Parathyroid adenoma (tissue), 2 donors: ENCODE measurements around the gene OPCML.

Experiments used
- H2AFZ ChIP-seq: fragments of 300-600 bp; sonication (generic); one replicate; pipeline ENCODE4 v1.7.0; 2017; ENCODE audit warnings: antibody characterized with exemption, mild to moderate bottlenecking
- H3K27ac ChIP-seq: fragments of 300-600 bp; sonication (generic); one replicate; pipeline ENCODE4 v1.7.0; 2017
- H3K27me3 ChIP-seq: fragments of 300-600 bp; sonication (generic); one replicate; pipeline ENCODE4 v1.7.0; 2017; ENCODE audit warnings: low read length; ENCODE audit not compliant: control insufficient read depth, insufficient read depth
- H3K36me3 ChIP-seq: fragments of 300-600 bp; sonication (generic); one replicate; pipeline ENCODE4 v1.7.0; 2017; ENCODE audit warnings: low read length; ENCODE audit not compliant: control insufficient read depth, insufficient read depth
- H3K4me1 ChIP-seq: fragments of 300-600 bp; sonication (generic); one replicate; pipeline ENCODE4 v1.7.0; 2017; ENCODE audit warnings: control low read depth
- H3K4me2 ChIP-seq: fragments of 300-600 bp; sonication (generic); one replicate; pipeline ENCODE4 v1.7.0; 2017; ENCODE audit warnings: low read length
- H3K4me3 ChIP-seq: fragments of 300-600 bp; sonication (generic); one replicate; pipeline ENCODE4 v1.7.0; 2017; ENCODE audit warnings: low read depth, low read length
- H3K79me2 ChIP-seq: fragments of 300-600 bp; sonication (generic); one replicate; pipeline ENCODE4 v1.7.0; 2017; ENCODE audit warnings: control low read depth
- H3K9ac ChIP-seq: fragments of 300-600 bp; sonication (generic); one replicate; pipeline ENCODE4 v1.7.0; 2017; ENCODE audit warnings: mild to moderate bottlenecking
- H3K9me3 ChIP-seq: fragments of 300-600 bp; sonication (generic); one replicate; pipeline ENCODE4 v1.7.0; 2017; ENCODE audit warnings: low read length; ENCODE audit not compliant: control insufficient read depth
- CTCF ChIP-seq: fragments of 300-600 bp; sonication (generic); IDR thresholded peaks from one replicate; pipeline ENCODE4 v1.7.0; 2017; ENCODE audit warnings: antibody characterized with exemption, mild to moderate bottlenecking
- donor health status: primary hyperparathyroidism.

The OPCML gene

GRCh38 chr11:132556316-132556715 lies 976.0 kb downstream of the OPCML start:
- Histone ChIP-seq H3K27me3 (no peaks in the 10 kb centered on the region), H3K4me2 (no peak overlapping the region), H3K4me1 (no peaks in the 10 kb centered on the region), H2AFZ (no peak overlapping the region), H3K9ac (no peak overlapping the region), H3K36me3 (no peaks in the 10 kb centered on the region), H3K4me3 (no peak overlapping the region), H3K9me3 (no peaks in the 10 kb centered on the region), H3K79me2 (no peaks in the 10 kb centered on the region), H3K27ac (no peak overlapping the region)
- no peak for TF ChIP-seq CTCF

- Histone ChIP-seq H3K4me3 (no peak overlapping the region), H3K36me3 (no peaks in the 10 kb centered on the region), H3K27ac (no peak overlapping the region), H3K9me3 (no peaks in the 10 kb centered on the region), H2AFZ (no peak overlapping the region), H3K4me2 (no peak overlapping the region), H3K27me3 (no peaks in the 10 kb centered on the region), H3K4me1 (no peaks in the 10 kb centered on the region), H3K79me2 (no peaks in the 10 kb centered on the region), H3K9ac (no peak overlapping the region)
- TF ChIP-seq CTCF: no peak
Measured at GRCh38 chr11:132555617-132556016, 976.7 kb downstream of the OPCML start.

- no peak overlapping the region for H3K27ac ChIP-seq
- H3K9me3 ChIP-seq: no peaks in the 10 kb centered on the region
- H2AFZ ChIP-seq: no peak overlapping the region
- no peak overlapping the region for H3K4me2 ChIP-seq
- H3K4me3 ChIP-seq: no peak overlapping the region
- no peaks in the 10 kb centered on the region for H3K4me1 ChIP-seq
- H3K79me2 ChIP-seq: no peaks in the 10 kb centered on the region
- H3K9ac ChIP-seq: no peak overlapping the region
- H3K36me3 ChIP-seq: no peaks in the 10 kb centered on the region
- no peak for TF ChIP-seq CTCF
- H3K27me3 ChIP-seq: no peaks in the 10 kb centered on the region
Measured at GRCh38 chr11:132551016-132551415, 981.3 kb downstream of the OPCML start.

GRCh38 chr11:132549561-132549960 lies 982.7 kb downstream of the OPCML start:
- no peaks in the 10 kb centered on the region for H3K4me1 ChIP-seq
- no peak for TF ChIP-seq CTCF
- no peak overlapping the region for H3K27ac ChIP-seq
- no peak overlapping the region for H3K9ac ChIP-seq
- H3K4me3 ChIP-seq: no peak overlapping the region
- H3K9me3 ChIP-seq: no peaks in the 10 kb centered on the region
- no peak overlapping the region for H2AFZ ChIP-seq
- H3K36me3 ChIP-seq: no peaks in the 10 kb centered on the region
- no peaks in the 10 kb centered on the region for H3K79me2 ChIP-seq
- H3K4me2 ChIP-seq: no peak overlapping the region
- H3K27me3 ChIP-seq: no peaks in the 10 kb centered on the region

- no peak overlapping the region for H3K4me2 ChIP-seq
- no peak for TF ChIP-seq CTCF
- no peak overlapping the region for H3K27ac ChIP-seq
- H3K4me1 ChIP-seq: no peaks in the 10 kb centered on the region
- no peaks in the 10 kb centered on the region for H3K36me3 ChIP-seq
- H3K9me3 ChIP-seq: no peaks in the 10 kb centered on the region
- H3K9ac ChIP-seq: no peak overlapping the region
- H3K4me3 ChIP-seq: no peak overlapping the region
- no peak overlapping the region for H2AFZ ChIP-seq
- no peaks in the 10 kb centered on the region for H3K79me2 ChIP-seq
- no peaks in the 10 kb centered on the region for H3K27me3 ChIP-seq
Measured at GRCh38 chr11:132549001-132549400, 983.3 kb downstream of the OPCML start.
